Suppressor macrophage treated with lipopolysaccharide for 4 hours (primary cell): ENCODE measurements around the gene CNGB1.
A peak's percentile ranks its signal among the peaks of the same experiment; 100 is the strongest.
"Not testable (repeated sequence)": the region's sequence is repeated elsewhere in the genome, so short reads cannot be mapped to it uniquely, and the experiment has no call there.

ENCODE experiments used
- DNase-seq: peaks from one replicate; pipeline ENCODE4 v3.0.0-alpha.2; 2020

CNGB1 gene

DNA sequence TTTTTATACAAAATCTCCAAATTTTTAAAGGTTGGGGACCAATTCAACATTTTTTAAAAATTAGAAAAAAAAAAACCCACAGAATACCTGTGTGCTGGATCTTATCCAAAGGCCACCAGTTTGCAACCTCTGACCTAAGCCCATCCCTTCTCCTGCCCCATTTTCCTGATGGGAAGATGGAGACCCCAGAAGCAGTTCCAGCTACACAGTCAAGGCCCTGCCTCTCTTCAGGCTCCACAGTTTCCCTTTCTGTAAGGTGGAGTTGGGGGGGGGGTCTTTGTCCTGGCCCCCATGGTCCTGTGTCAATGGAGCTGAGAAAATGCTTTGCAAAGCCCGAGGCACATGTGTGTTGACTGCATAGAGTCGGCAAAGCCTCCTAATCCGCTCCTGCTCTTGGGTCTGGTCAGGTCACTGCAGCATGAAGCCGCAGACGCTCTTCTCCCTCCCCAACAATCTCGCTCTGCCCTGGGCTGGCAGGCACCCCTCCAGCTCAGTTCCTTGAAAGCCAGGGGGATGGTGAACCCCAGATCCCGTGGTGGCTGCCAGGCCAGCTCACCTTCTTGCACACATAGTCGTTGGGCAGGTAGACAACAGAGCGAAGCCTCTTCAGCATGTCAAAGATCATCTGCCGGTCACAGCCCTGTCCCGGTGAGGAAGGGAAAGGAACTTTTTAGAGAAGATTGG lies 70.0 kb downstream of the CNGB1 start:
- DNase-seq = no peak

DNA sequence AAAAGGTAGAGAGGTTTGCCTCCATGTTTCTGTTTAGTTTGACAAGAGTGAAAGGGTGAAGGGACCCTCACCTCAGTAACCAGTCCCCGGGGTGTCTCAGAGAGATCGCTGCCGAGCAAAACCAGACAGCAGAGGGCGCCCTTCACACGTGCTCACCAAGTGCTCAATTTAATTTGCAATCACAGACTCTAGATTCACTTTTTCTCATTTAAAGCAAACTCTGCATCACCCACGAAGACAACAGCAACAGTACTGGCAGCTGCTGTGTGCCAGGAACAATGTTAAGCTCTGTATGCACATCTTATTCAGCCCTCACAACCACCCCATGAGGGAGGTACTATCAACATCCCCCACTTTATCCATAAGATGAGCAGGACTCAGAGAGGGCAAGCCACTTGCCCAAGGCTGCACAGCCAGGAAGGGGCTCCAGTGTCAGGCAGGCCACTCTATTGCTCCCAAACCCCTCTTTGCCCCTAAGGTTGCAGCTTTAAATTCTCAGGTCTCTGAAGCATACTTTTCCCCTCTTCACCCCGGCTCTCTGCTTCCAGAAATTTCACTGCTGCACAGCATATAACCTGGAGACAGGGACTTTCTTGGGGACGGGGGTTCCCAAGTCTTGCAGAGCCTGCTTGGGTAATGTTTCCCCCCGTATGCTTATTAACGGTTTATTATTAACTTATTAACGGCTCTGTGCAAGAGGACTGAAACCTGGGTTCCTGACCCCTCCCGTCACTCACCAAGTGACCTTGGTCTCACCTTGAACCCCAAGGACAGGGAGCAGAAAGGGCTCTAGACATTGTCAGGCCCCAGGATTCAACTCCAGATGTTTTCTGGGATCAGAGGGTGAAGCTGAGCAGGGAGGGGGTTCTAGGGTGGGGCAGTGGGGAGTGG lies 70.9 kb downstream of the CNGB1 start:
- DNase-seq = peak; percentile 84

DNA sequence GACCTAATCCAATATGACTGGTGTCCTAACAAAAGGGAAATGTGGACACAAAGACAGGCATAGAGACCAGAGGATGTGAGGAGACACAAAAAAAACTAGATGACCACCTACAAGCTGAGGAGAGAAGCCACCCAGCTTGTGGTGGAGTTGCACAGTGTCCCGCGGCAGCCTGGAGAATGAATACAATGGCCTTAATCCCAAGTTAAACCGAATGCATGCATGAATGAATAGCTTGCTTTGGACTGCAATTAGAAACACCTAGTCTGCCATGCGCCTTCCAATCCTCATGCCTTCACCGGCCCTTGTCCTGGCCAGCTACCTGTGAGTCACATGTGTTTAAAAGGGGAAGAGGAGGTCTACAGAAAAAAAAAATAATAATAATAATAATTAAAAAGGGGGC lies 72.0 kb downstream of the CNGB1 start:
- DNase-seq = no peak

DNA sequence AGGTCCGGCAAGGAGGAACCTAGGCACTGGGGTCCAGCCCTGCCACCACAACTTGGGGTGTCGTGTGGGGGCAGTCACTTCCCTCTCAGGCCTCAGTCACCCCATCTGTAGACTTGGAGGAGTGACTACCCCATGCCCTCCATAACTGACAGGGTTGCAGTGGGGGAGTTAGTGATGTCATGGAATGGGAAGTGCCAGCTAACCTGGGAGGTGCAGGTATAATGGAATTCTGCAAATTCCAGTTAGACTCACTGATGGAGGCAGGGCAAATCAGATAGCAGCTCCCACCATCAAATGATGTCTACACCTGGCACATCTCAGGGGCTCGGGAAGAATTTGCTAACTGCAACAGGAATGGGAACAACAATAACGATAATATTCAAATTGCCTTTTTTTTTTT lies 72.9 kb downstream of the CNGB1 start:
- DNase-seq = no peak

DNA sequence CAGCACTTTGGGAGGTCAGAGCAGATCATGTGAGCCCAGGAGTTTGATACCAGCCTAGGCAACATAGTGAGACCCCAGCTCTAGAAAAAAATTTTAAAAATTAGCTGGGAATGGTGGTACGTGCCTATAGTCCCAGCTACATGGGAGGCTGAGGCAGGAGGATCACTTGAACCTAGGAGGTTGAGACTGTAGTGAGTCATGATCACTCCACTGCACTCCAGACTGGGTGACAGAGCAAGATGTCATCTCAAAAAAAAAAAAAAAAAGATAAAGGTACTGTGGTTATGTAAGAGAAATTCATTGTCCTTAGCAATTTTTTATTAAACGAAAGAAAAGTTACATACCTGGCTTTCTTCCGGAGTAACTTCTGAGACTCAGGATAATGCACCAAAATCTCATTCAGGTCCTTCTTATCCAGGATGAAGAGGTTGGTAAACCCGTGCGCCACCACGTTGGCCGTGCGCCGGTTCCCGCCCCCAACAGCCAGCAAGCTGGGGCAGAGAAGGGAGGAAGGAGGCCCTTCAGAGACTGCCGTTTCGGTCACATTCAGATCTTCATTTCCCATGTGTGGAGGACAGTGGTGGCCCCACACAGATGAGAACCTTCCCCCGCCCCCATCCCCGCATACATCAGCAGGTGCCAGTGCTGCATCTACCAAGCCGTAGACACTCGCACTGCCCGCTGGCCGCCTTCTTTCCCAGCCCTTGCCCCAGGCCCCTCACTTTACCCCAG lies 73.7 kb downstream of the CNGB1 start:
- DNase-seq = no peak

DNA sequence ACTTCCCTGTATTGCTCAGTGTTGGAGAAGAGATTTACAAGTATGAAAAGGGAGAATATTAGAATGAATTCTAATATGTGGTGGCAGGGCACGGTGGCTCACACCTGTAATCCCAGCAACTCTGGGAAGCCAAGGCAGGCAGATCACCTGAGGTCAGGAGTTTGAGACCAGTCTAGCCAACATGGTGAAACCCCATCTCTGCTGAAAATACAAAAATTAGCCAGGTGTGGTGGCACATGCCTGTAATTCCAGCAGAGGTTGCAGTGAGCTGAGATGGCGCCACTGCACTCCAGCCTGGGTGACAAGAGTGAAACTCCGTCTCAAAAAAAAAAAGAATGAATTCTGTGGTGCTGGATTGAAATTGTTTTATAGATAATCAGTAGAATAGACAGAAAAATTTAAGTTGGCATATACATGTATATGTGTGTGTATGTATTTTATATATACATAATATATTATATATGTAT lies 75.8 kb downstream of the CNGB1 start:
- DNase-seq = not testable (repeated sequence)

DNA sequence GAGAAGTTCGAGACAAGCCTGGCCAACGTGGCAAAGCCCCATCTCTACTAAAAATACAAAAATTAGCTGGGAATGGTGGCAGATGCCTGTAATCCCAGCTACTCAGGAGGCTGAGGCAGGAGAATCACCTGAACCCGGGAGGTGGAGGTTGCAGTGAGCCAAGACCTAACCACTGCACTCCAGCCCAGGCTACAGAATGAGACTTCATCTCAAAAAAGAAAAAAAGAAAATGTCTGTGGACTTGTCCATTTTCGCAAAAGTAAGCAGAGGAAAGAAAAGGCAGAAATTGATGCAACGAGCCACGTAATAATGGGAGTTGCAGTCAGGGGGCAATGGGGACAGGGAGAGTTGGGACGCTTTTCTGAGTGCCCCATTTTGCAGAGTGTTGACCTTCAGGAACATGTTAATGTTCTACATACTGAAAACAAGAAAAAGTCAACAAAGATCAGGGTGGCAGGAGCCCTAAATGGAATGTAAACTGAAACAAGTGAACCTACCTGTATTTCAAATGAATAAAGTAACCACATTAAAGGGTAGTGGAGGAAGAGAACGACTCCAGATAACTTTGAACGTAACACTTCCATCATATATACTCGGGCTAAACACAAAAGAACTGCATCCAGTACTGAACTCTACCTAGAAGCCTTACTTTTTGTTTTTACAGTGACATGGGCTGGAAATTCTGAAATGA lies 76.4 kb downstream of the CNGB1 start:
- DNase-seq = no peak

DNA sequence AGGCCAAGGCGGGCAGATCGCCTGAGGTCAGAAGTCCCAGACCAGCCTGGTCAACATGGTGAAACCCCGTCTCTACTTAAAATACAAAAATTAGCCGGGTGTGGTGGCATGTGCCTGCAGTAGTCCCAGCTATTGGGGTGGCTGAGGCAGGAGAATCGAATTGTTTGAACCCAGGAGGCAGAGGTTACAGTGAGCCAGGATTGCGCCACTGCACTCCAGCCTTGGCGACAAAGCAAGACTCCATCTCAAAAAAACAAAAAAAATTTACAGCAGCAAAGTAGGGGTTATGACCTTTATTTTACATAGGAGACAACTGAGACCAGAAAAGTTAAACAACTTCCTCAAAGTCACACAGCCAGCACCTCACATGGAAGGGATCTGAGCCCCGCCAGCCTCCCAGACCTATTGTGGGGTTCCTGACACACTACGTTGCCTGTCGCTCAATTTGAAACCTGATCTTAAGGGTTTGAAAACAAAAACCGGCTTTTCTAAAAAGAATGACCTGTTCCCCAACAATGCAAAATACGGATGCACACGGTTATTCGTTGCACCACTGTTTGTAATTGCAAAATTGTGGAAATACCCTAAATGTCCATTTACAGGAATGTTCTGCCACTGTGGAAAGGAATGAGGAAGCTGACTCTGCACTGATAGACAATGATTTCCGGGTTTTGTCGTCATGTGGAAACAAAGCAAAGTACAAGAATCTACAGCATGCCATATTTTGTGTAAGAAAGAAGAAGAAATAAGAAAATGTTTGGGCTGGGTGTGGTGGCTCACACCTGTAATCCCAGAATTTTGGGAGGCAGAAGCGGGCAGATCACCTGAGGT lies 77.2 kb downstream of the CNGB1 start:
- peak; percentile 98 for DNase-seq

DNA sequence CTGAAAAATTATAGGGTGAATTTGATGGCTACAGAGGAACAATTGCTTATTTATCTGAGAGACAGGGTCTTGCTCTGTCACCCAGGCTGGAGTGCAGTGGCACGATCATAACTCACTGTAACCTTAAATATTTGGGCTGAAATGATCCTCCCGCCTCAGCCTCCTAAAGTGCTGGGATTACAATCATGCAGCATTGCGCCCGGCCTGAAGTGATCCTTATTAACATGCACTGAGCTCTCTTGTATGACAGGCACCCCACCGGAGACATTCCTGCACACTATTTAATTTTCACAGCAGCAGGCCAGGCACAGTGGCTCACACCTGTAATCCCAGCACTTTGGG lies 77.7 kb downstream of the CNGB1 start:
- DNase-seq = no peak

DNA sequence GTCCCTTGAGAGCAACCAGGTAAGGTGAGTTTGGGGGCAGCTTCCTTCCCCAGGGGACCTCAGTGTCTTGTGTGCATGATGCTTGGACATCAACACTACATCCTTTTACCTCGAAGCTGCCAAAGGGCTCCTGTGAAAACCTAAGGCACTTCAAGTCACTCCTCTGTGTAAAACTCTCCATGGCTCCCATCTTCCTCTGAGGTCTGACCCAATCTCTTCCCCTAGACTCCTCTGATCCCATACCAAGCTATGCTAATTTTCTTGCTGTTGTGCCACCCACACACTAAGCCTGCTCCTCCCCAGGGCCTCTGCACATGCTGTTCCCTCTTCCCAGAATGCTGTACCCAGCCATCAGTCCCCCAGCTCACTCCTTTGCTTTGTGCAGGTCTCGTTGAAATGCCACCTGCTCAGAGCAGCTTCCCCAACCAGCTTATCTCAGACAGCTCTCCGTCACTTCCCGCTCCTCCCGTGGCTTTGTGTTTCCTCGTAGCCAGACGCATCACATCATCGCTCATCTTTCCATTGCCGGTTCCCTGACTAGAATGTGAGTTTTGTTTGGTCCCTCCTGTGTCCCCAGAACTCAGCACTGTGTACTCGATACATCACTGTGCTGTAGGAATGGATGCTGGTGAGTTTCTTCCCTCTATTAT lies 78.4 kb downstream of the CNGB1 start:
- DNase-seq = peak; percentile 88

DNA sequence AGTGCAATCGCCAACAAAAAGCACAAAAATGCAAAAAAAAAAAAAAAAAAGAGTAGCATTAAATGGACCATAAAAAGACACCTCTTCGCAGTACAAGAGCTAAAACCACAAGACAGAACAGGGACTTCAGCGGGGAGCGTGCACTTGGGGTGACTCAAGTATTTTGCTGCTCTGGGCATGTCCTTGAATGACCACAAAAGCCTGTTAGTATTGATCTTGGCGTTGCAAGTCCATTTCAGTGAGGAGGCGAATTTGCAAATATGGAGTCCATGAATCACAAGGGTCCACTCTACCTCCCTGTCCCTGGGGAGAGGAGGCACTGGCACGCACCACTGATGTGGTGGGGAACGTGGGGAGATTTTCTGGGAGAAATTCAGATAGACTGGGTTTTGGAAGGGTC lies 78.9 kb downstream of the CNGB1 start:
- peak; percentile 54 for DNase-seq

DNA sequence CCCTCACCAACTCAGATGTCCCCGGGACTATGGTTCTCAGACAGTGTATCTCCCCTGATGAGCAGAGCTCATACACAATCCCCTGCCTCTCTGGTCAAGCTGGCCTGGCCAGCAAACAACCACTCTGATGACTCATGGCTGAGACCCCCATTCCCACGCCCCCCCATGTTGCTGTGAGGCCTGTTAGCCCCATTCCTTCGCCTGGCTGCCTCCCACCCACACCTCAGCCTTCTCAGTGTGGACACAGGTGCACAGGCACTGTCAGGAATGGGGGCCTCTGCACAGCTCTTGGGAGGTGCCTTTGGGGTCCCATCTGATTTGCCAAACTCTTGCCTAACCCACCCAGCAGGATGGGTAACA lies 80.2 kb downstream of the CNGB1 start:
- no peak for DNase-seq

DNA sequence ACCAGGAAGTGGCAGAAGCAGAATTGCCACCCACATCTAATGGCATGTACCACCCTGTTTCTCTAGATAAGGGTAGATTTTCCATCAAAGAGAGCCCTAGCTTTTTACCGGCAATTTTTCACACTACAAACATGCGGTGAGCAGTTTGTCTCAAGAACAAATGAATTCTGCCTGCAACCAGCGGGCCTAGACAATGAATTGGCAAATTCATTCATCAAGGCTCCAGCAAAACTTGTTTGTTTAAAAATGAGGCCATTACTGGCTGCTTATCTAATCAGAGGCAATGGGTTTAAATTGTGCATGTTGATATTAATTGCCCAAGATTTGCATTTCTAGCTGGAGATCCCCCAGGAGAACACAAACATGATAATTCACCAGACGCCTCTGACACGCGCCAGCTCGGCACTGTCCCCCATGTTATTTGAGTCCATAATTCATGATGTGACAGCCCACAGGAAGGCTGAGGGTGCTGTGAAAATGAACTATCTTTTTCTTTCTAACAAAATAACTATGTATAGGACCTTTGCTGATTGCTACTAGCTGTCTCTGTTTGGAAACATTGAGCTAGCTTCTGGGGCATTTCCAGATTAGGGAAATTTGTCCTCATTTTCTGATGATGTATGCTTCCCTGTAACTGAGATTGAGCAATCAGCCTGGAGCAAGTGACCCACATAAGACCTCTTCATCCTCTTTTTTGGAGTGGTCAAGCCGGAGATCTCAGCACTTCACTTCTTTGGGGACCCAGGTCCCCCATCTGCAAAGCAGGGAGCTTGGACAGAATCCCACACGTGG lies 80.8 kb downstream of the CNGB1 start:
- peak; percentile 94 for DNase-seq

DNA sequence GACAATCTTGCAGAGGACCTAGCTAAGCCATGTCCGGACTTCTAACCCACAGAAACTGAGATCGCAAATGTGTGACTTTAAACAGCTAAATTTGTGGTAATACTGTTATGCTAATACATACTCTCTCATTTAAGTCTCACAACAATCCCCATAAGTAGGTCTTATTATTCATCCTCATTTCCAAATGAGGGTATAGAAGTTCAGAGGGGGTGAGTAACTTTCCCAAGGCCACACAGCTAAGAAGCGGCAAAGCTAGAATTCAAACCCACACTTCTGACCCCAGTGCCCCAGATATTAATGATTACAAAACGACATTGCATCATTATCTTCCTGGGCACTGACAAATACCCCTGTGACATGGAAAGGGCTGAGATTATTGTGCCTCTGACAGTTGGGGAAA lies 81.4 kb downstream of the CNGB1 start:
- peak; percentile 78 for DNase-seq

DNA sequence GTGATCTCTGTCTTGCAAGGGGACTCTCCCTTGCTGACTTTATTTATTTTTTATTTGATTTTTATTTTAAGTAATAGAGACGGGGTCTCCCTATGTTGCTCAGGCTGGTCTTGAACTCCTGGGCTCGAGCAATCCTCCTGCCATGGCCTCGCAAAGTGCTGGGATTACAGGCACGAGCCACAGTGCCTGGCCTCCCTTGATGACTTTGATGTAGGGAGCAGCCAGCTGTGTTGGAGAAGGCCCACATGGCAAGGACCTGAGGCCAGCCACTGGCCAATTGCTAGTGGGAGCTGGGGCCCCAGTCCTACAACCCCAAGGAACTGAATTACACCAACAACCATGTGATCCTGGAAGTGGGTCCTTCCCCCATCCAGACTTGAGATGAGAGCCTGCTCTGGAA lies 81.8 kb downstream of the CNGB1 start:
- no peak for DNase-seq

DNA sequence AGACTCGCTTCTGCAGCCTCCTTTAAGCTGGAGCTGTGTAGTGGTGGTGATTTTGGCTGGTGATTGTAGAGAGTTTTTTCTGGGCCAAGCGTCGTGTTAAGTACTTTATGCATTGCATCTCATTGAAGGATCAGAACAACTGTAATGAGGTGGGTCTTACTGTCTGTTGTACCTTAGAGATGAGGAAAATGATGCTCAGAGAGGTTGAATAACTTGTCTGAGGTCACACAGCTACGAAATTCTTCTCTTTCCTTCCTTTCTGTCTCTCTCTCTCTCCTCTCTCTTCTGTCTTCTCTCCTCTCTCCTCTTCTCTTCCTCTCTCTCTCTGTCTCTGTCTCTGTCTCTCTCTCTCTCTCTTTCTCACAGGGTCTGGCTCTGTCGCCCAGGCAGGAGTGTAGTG lies 82.8 kb downstream of the CNGB1 start:
- DNase-seq = no peak

DNA sequence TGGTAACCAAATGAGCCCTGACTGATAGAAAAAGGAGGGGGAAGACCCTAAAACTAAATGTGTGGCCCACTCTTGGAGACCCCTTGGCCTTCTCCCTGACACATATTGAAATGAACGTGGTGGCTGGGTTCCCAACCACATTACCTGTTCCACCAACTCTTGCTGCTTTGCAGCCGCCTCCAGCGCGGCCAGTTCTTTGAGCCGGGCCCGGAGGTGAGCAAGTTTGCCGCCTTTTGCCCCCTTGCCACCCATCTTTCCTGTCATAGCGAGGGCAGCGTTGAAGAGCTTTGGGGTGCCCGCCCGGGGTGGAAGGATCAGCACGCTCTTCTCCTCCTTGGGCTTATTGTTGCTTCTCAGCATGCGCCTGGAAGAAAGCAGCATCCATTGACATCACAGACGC lies 83.2 kb downstream of the CNGB1 start:
- no peak for DNase-seq

DNA sequence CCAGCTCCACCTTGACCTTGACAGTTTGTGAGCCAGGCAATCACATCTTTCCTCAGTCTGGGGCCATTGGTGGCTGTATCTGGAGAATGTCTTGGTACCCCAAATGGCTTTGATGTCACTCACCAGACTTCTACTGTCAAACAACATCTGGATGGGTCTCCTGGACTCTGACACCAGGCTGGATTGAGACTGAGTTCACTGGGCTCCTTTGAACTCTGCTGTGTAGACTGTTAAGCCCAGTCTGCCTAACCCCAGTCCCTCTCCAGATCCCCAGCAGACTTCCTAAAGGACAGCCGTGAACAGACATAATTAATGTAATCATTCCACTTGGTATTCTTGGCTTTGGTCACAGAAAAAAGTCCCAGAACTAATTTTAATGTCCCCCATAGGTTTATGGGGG lies 84.5 kb downstream of the CNGB1 start:
- no peak for DNase-seq

DNA sequence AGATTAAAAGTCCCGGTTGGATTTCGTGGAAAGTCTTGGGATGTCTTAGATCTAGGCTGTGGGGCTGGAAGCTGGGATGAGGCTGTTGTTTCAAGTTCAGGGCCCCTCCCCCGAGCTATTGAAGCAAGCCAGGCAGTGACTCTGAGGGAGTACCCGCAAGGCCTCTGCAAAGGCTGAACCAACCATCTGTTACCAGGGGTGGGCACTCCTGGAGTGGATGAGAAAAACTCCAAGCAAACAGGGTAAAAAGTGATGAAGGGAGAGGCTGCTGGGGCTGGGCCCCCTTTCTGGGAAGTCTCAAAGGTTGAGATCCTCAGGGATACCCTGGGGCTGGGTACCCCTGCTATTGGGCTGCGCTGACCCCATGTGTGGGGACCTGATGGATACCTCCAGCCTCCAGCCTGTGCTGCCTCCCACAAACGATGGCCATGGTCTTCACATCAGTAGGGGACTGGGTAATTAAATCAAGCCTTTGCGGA lies 86.2 kb downstream of the CNGB1 start:
- no peak for DNase-seq

DNA sequence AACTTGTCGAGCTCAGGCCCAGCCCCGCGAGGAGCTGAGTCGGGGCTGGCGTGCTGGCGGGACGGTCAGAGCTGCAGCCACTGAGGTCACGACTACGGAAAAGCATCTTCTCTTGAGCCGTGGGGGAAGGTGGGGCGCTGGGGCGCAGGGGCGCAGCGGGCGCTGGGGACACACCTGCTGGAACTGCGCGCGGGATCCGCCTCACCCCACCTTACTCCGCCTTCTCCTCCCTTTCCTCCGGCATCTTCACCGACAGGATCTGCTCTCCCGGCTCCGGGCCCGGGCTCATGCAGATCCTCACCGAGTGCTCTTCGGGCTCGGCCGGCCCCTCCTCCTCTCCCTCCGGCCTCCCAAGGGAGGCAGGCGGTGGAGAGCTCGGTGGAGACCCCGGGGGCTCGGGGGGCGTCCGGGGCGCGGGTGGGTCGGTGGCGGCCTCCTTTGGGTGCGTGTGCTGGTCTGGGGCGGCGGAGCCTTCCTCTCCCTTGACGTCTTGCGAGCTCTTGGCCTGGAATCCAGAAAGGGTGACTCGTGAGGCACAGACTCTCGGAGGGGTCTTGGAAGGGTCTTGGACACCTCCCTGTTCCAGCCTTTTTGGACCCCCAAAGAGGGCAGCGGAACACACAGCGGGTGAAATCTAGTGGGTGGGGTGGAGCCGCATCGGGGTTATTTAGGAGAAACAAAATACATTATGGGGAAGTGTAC lies 86.8 kb downstream of the CNGB1 start:
- no peak for DNase-seq
